Urinary bladder (tissue), 4 donors: ENCODE data around the gene RDH8. TPM values are rescaled to one million over a fixed set of nuclear protein-coding genes. Genes with fewer than 3 reads are reported as not detected.

Experiments used
- DNase-seq: peaks from one replicate; pipeline ENCODE4 v3.0.0-alpha.2; 2015; ENCODE audit errors: extremely low spot score
- H3K27ac ChIP-seq: one replicate; pipeline ENCODE4 v1.5.1; 2013; ENCODE audit warnings: low read depth, mild to moderate bottlenecking, moderate library complexity
- H3K36me3 ChIP-seq: one replicate; pipeline ENCODE4 v1.6.1; 2013; ENCODE audit warnings: mild to moderate bottlenecking, moderate library complexity; ENCODE audit not compliant: insufficient read depth
- H3K4me1 ChIP-seq: one replicate; pipeline ENCODE4 v1.6.1; 2013; ENCODE audit warnings: mild to moderate bottlenecking, moderate library complexity; ENCODE audit not compliant: insufficient read depth
- H3K4me3 ChIP-seq: one replicate; pipeline ENCODE4 v1.5.1; 2013; ENCODE audit warnings: low read depth, low read length
- WGBS: extraction: QIAGEN DNeasy Blood & Tissue Kit; methylation state at CpG from one replicate; pipeline ENCODE4 v1.1.7; 2013; 5-methylcytosine and 5-hydroxymethylcytosine counted together
- polyA plus RNA-seq: library from polyadenylated mRNA; stranded (reverse); fragments of 200-250 nt; gene quantifications from one replicate; pipeline ENCODE4 v1.2.3, GENCODE V29; 2013
- total RNA-seq: library from RNA; depleted of rRNA; stranded (reverse); fragments of >200 nt; gene quantifications from one replicate; pipeline ENCODE4 v1.2.3, GENCODE V29; 2014
- donor health status: healthy with polysubstance abuse.
- donor health status: healthy.

Gene RDH8, protein sequence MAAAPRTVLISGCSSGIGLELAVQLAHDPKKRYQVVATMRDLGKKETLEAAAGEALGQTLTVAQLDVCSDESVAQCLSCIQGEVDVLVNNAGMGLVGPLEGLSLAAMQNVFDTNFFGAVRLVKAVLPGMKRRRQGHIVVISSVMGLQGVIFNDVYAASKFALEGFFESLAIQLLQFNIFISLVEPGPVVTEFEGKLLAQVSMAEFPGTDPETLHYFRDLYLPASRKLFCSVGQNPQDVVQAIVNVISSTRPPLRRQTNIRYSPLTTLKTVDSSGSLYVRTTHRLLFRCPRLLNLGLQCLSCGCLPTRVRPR
- total RNA-seq (not detected), polyA plus RNA-seq (not detected)

DNA sequence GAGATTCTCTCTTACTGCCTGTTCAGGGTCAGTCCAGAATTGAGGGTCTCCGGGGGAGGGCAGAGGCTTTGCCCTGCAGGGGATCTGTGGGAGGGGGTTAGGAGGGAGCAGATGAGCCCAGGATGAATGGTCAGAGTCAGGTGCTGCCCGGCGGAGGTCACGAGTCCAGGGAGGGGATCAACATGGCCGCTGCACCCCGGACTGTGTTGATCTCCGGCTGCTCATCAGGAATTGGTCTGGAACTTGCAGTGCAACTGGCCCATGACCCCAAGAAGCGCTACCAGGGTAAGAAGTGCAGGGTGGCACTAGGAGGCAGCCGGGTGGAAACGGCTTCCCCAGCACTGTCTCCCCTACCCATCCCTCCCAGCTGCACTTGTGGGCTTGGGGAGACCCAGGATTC lies at the start of gene RDH8:
TSS of gene RDH8 (plus strand) at position 168 of the 400 bp plus-strand sequence. CDS start at position 183, 15 bp downstream.
- H3K27ac ChIP-seq, result no peak within 1 kb of the TSS
- H3K4me3 ChIP-seq, result no peak within 1 kb of the TSS
- no peak for DNase-seq
- no peaks in the 10 kb centered on the region for H3K36me3 ChIP-seq
- H3K4me1 ChIP-seq, result no peaks in the 10 kb centered on the region
- WGBS, result 66% methylated on average over 10 of the region's 10 CpGs

DNA sequence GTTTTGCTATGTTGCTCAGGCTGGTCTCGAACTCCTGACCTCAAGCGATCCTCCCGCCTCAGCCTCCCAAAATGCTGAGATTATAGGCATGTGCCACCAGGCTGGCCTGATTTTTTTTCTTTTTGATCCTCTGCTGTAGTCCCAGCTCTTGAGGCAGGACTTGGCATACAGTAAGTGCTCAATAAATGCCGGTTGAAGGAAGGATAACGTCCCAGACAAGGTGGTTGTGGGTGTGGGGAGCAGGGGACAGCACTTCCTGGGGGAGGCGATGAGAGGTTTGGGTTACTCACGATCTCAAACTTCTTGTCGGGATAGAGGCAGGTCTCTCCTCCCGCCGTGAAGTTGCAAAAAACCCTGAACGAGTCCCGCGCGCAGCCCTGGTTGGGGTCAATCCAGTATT lies 47.3 kb upstream of the RDH8 start:
- Histone ChIP-seq H3K4me3 (no peak overlapping the region), H3K36me3 (no peaks in the 10 kb centered on the region)
- 40% methylated on average over 14 of the region's 14 CpGs for WGBS

DNA sequence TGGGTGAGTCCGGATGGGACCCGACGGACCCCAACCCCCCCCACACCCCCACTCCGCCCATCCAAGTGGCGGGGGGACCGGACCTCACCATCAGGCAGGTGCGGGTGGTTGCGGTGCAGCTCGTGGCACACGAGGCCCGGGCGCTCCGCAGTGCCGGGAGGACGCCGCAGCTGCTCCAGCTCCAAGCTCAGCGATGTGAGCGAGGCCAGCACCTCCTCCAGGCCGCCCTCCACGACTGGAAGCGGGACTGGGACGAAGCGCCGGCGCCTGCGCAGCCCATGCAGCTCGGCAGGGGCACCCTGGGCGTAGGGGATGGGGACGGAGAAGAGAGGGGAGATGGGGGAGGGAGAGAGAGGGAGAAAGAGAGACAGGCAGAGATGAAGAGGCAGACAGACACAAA lies 46.8 kb upstream of the RDH8 start:
- Histone ChIP-seq H3K36me3 (no peaks in the 10 kb centered on the region), H3K4me3 (no peak overlapping the region), H3K27ac (no peak overlapping the region), H3K4me1 (no peaks in the 10 kb centered on the region)
- DNase-seq, result no peak
- 20% methylated on average over 29 of the region's 29 CpGs for WGBS

More for the DNA sequence above, 47.3 kb upstream of the RDH8 start:
- H3K27ac ChIP-seq, result no peak overlapping the region
- no peaks in the 10 kb centered on the region for H3K4me1 ChIP-seq
- DNase-seq, result no peak

DNA sequence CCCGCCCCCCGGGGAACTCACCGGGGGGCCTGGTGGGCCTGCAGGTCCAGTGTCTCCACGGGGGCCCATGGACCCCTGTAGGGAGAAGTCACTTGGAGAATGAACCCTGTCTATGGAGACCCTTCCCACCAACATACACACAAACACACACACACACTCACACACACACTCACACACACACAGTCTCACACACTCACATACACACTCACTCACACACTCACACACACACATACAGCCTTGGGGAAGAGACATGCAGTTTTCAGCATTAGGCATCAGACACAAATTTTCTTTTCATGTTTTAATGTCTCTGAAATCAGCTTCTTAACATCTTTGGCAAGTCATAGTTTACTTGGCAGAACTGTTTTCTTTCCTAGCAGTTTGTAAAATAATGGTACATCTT lies 46.0 kb upstream of the RDH8 start:
- Histone ChIP-seq H3K4me3 (no peak overlapping the region), H3K27ac (no peak overlapping the region), H3K36me3 (no peaks in the 10 kb centered on the region), H3K4me1 (no peaks in the 10 kb centered on the region)
- DNase-seq, result no peak
- WGBS, result 62% methylated on average over 4 of the region's 4 CpGs

DNA sequence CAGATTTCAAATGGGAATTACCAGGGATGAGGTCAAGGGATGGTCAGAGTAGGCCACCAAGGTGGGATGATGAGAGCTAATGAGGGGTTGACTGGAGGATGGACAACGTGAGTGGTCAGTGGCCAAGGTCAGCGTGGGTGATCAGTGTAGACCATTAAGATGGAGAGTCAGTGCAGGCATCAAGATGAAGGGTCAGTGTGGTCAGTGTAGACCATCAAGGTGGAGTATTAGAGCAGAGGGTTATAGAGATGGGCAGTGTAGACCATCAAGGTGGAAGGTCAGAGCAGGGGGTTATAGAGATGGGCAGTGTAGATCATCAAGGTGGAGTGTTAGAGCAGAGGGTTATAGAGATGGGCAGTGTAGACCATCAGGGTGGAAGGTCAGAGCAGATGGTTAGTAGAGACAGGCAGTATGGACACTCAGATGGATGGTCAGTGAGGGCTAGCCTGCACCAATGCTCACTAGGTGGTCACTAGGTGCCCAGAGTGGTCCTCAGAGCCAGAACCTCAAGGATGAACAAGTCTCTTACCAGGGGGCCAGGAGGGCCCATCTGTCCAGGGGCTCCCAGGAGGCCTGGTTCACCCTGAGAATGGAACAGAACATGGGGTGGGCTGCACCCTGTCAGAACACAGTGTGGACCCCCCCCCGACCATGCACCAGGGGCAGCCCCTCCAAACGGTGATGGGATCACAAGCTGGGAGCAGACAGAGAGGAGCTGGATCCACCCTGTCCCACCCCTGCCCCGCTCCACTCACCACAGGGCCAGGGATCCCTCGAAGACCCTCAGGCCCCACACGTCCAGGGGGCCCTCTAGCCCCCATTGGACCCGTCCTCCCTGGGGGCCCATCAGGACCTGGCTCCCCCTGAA lies 44.2 kb upstream of the RDH8 start:
- Histone ChIP-seq H3K36me3 (no peaks in the 10 kb centered on the region), H3K27ac (no peak overlapping the region), H3K4me1 (no peaks in the 10 kb centered on the region), H3K4me3 (no peak overlapping the region)
- no peak for DNase-seq
- WGBS, result 81% methylated on average over 8 of the region's 8 CpGs

DNA sequence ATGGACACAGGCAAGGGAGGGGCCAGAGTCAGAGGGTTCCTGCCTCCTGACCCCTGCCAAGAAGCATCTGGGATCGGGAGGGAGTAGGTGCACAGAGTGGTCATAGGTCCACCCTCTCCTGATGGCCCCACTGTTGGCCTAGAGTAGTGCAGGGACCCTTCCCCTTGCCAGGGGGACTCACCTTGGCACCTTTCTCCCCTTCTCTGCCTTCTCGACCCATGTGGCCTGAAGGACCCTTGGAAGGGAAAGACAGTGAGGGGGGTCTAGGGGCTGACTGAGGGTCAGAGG lies 43.7 kb upstream of the RDH8 start:
- no peak for DNase-seq
- no peaks in the 10 kb centered on the region for H3K4me1 ChIP-seq
- no peaks in the 10 kb centered on the region for H3K36me3 ChIP-seq
- WGBS, result 92% methylated on average over 2 of the region's 2 CpGs
- H3K27ac ChIP-seq, result no peak overlapping the region
- no peak overlapping the region for H3K4me3 ChIP-seq

DNA sequence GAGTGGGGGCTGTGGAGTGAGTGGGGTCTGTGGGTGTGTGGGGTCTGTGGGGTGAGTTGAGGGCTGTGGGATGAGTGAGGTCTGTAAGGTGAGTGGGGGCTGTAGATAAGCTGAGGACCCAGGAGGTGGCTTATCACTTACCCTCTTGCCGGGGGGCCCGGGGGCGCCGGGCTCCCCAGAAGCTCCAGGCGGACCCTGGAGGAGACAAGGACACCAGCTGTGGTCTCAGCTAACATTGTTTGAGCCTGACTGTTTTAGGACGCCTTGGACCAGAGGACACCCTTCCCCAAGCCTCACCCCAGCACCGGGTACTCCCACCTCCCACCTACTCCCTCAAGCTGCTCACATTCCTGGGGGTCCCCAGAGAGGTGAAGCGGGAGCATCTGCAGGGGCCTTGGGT lies 42.8 kb upstream of the RDH8 start:
- Histone ChIP-seq H3K27ac (no peak overlapping the region), H3K36me3 (no peaks in the 10 kb centered on the region), H3K4me3 (no peak overlapping the region), H3K4me1 (no peaks in the 10 kb centered on the region)
- DNase-seq, result no peak
- 75% methylated on average over 8 of the region's 8 CpGs for WGBS

DNA sequence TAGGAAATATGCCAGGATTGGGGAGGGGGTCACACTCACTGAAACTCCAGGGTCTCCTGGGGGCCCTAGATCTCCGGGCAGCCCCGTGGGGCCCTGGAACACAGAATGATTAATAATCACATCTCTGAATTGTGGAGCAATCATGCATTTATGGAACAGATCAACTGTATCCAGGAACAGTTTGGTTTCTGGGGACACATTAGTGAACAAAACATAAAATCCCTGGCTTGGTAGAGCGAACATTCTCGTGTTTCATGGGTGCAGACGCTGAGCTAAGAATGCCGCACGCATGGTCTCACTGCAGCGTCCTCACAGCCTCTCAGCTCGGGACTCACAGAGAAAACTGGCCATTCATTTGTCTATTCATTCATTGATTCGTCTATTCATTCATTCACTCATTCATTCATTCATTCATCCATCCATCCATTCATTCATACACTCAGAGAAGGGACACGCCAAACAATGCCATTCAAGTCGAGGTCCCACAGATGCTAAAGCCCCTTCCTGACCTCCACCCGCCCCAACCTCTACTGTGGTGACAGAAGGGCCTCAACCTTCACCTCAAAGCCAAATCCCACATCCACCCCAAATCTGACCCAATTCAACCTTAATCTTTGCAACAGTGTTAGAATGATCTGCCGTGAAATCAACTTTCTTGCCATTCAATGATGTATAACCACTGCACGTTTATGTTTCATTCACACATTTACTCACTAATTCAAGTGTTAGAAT lies 42.0 kb upstream of the RDH8 start:
- DNase-seq, result no peak
- H3K36me3 ChIP-seq, result no peaks in the 10 kb centered on the region
- H3K27ac ChIP-seq, result no peak overlapping the region
- no peaks in the 10 kb centered on the region for H3K4me1 ChIP-seq
- no peak overlapping the region for H3K4me3 ChIP-seq
- WGBS, result 63% methylated on average over 15 of the region's 15 CpGs

DNA sequence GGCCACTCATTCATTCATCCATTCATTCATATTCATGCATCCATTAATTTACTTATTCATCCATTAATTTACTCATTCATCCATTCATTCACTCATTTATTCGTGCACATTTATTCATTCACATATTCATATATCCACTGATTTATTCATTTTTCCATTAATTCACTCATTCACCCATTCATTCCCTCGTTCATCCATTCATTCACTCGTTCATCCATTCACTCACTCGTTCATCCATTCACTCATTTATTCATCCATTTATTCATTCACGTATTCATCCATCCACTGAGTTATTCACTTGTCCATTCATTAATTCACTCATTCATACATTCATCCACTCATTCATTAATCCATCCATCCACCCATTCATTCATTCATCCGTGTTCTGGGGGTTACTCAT lies 41.2 kb upstream of the RDH8 start:
- no peaks in the 10 kb centered on the region for H3K36me3 ChIP-seq

DNA sequence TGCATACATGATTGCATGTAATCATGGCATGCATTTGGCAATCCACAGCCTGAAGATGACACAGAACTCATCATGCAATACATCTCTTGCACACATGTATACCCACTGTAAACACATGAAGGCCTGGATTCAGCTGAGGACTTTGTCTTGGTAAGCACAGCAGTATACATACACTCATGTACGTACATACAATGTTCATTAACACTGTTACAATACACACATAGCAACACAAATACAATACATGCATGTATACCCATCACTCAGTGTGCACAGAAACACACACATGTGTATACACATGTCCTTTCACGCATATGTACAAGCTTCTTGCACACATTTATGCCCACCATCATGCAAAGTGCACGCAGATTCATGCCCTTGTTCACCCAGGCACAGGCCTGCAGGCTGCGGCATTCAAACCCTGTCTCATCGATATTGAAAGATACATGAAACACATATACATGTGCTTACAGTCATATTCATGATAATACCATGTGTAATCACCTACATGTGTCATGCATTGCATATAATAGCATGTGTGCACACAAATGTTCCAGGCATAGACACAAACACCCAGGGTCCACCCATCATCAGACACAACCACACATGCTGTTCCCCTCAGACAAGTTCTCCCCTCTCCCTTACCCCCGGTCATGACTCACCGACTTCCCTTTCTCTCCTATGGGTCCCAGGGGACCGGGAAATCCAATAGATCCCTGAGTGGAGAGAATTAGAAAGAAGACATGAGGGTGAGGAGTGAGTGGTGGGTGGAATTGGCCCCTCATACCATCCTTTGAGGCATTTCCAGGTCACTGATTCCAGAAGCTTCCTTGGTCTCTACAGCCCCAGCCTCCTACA lies 31.6 kb upstream of the RDH8 start:
- Histone ChIP-seq H3K4me1 (no peaks in the 10 kb centered on the region), H3K4me3 (no peak overlapping the region), H3K27ac (no peak overlapping the region), H3K36me3 (no peaks in the 10 kb centered on the region)
- no peak for DNase-seq
- WGBS, result 82% methylated on average over 8 of the region's 8 CpGs

More for the DNA sequence above, 41.2 kb upstream of the RDH8 start:
- H3K27ac ChIP-seq, result no peak overlapping the region
- WGBS, result 86% methylated on average over 6 of the region's 6 CpGs
- no peak for DNase-seq
- no peak overlapping the region for H3K4me3 ChIP-seq
- no peaks in the 10 kb centered on the region for H3K4me1 ChIP-seq

DNA sequence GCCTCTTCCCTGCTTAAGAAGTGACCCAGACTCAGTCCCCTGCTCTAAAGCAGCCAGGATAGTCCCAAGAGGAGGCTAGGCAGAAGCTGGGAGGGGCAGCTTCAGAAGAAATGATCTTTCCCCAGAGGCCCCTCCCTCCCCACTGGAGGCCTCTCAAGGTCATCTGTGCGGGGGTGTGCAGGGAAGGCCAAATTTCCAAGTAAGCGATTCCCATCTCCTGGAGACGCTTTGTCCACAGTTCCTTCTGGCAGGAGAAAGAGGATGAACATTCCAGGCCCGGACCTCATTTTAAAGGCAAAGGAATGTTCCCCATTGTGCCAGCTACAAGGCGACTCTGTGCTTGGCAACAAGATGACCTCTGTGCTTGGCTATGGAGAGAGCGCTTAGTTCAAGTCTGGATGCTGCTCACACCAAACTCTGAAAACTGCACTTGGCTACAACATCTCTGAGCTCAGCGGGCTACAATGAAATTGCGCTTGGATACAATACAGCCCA lies 26.4 kb upstream of the RDH8 start:
- no peak for DNase-seq
- H3K4me1 ChIP-seq, result no peaks in the 10 kb centered on the region
- no peak overlapping the region for H3K27ac ChIP-seq
- no peak overlapping the region for H3K4me3 ChIP-seq
- no peaks in the 10 kb centered on the region for H3K36me3 ChIP-seq
- 27% methylated on average over 8 of the region's 8 CpGs for WGBS

DNA sequence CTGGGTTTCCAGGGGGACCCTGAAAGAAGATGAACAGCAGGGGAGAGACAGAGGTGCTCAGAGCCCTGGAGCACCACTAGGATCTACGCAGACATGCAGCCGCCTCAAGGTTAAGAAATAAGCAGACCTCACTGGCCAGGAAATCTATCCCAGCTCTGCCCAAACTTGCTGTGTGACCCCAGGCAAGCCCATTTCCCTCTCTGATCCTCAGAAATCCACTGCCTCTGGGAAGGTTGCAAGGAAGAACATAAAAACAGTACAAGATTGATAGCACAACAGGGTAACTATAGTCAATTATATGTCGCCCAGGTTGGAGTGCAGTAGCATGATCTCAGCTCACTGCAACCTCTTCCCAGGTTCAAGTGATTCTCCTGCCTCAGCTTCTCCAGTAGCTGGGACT lies 23.8 kb upstream of the RDH8 start:
- 92% methylated on average over 3 of the region's 3 CpGs for WGBS
- Histone ChIP-seq H3K27ac (no peak overlapping the region), H3K4me3 (no peak overlapping the region), H3K4me1 (no peaks in the 10 kb centered on the region), H3K36me3 (no peaks in the 10 kb centered on the region)
- DNase-seq, result no peak
